ENCODE measurements around the gene ALDH3B2.

Gene ALDH3B2

GRCh38 chr11:67615728-67616430 is 58.5 kb downstream of the ALDH3B2 start:
- DNase-seq = no peak

- DNase-seq = no peak
These were observed 59.4 kb downstream of the ALDH3B2 start for GRCh38 chr11:67614730-67615714.

GRCh38 chr11:67613960-67614715 is 60.3 kb downstream of the ALDH3B2 start:
- peak in 11 of 56 donors; percentile 10 to 54 (median 24) for DNase-seq

GRCh38 chr11:67613313-67613959 is 61.0 kb downstream of the ALDH3B2 start:
- no peak for DNase-seq

GRCh38 chr11:67612751-67613150 is 61.7 kb downstream of the ALDH3B2 start:
- no peak for DNase-seq
